Loucy (cell line): ENCODE data around the gene PLCL2.

Experiments used
- H2AFZ ChIP-seq: fragments of 200-600 bp; sonication (generic); 2 replicates; pipeline ENCODE4 v1.6.0; 2016; ENCODE audit warnings: antibody characterized with exemption, mild to moderate bottlenecking, low read length, moderate library complexity
- H3F3A ChIP-seq: fragments of 200-600 bp; 2 replicates; pipeline ENCODE4 v1.6.0; 2016; ENCODE audit warnings: antibody characterized with exemption, low read depth, mild to moderate bottlenecking
- H3K27me3 ChIP-seq: fragments of 200-600 bp; sonication (generic); 2 replicates; pipeline ENCODE4 v1.6.1; 2014; ENCODE audit warnings: low read length, mild to moderate bottlenecking; ENCODE audit not compliant: insufficient read depth, poor library complexity, severe bottlenecking
- H3K36me3 ChIP-seq: fragments of 200-600 bp; sonication (generic); 2 replicates; pipeline ENCODE4 v1.6.1; 2016; ENCODE audit warnings: low read length; ENCODE audit not compliant: insufficient read depth
- H3K4me1 ChIP-seq: fragments of 200-600 bp; sonication (generic); 2 replicates; pipeline ENCODE4 v1.5.1; 2014; ENCODE audit warnings: low read length, mild to moderate bottlenecking; ENCODE audit not compliant: insufficient read depth, poor library complexity, severe bottlenecking
- H3K4me2 ChIP-seq: fragments of 200-600 bp; sonication (generic); 2 replicates; pipeline ENCODE4 v1.6.0; 2014; ENCODE audit warnings: antibody characterized with exemption, low read length, low read depth, mild to moderate bottlenecking; ENCODE audit not compliant: poor library complexity, severe bottlenecking
- H3K4me3 ChIP-seq: fragments of 200-600 bp; sonication (generic); 2 replicates; pipeline ENCODE4 v1.5.1; 2014; ENCODE audit warnings: low read length, mild to moderate bottlenecking, mixed read lengths; ENCODE audit not compliant: poor library complexity, severe bottlenecking
- H3K79me2 ChIP-seq: fragments of 200-600 bp; sonication (generic); 2 replicates; pipeline ENCODE4 v1.6.1; 2014; ENCODE audit warnings: low read length; ENCODE audit not compliant: insufficient read depth
- H3K9ac ChIP-seq: fragments of 200-600 bp; sonication (generic); 2 replicates; pipeline ENCODE4 v1.6.0; 2014; ENCODE audit warnings: mild to moderate bottlenecking, low read depth, low read length, moderate library complexity; ENCODE audit not compliant: poor library complexity, severe bottlenecking
- H3K9me2 ChIP-seq: fragments of 200-600 bp; sonication (generic); replicated peaks from 2 replicates; pipeline ENCODE4 v1.6.1; 2016; ENCODE audit warnings: low read depth, low read length, mixed read lengths
- H3K9me3 ChIP-seq: fragments of 200-600 bp; sonication (generic); 2 replicates; pipeline ENCODE4 v1.6.1; 2014; ENCODE audit warnings: mild to moderate bottlenecking, antibody characterized with exemption, low read length, low read depth; ENCODE audit not compliant: insufficient read depth
- H4K20me1 ChIP-seq: fragments of 200-600 bp; sonication (generic); 2 replicates; pipeline ENCODE4 v1.6.0; 2014; ENCODE audit warnings: antibody characterized with exemption, low read length, mild to moderate bottlenecking; ENCODE audit not compliant: insufficient read depth, poor library complexity, severe bottlenecking
- EZH2phosphoT487 ChIP-seq: fragments of 200-600 bp; IDR thresholded peaks from 2 replicates; pipeline ENCODE4 v1.6.1; 2018; ENCODE audit warnings: antibody characterized with exemption, mild to moderate bottlenecking, moderate library complexity, borderline replicate concordance
- TF ChIP-seq, protein P1 (sequence below): fragments of 200-600 bp; sonication (generic); conservative IDR thresholded peaks from 2 replicates; pipeline ENCODE4 v1.5.1; 2014; ENCODE audit warnings: mild to moderate bottlenecking, antibody characterized with exemption, low read length

PLCL2 gene

DNA sequence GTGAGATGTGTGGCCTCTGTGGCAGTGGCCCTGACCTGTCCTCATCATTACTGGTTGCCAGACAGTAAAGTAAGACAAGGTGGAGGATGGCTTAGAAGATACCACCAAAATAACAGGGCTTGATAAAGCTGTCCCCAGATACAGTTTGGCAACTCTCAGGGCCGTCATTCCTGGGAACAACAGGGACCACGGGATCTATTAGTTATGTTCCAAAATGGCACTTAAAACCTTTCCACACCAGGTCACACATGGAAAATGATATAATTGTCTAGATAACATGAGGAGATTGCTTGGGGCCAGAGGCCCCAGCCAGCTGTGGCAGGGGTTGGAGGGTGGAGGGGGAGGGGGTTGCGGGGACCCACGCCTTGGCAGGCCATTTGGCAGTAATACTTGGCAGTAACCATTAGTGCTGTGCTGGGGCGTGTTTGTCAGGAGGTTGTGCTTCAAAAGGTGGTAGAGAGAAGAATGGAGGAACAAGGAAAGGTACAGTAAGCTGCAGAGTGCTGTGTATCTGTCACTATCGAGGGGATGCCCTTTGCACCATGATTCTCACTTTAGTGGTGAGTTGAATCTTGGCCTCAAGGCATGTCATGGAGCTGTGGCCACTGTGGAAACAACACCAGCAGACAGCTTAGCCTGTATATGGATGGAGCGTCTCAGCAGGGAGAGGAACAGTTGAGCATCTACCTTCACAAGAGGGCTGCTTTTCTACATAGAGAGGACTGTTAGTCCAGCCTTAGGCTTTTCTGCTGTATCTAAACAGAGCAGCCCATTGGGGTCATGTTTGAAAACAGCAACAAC is 14.0 kb downstream of the PLCL2 start:
- Histone ChIP-seq H2AFZ (no peak overlapping the region), H3K9me3 (no peaks in the 10 kb centered on the region), H3F3A (no peaks in the 10 kb centered on the region), H3K79me2 (peaks cover 74% of the 10 kb centered on the region), H4K20me1 (no peaks in the 10 kb centered on the region), H3K36me3 (no peaks in the 10 kb centered on the region), H3K4me3 (no peak overlapping the region), H3K4me2 (no peak overlapping the region), H3K9me2 (no peaks in the 10 kb centered on the region), H3K27me3 (no peaks in the 10 kb centered on the region), H3K4me1 (peaks cover 42% of the 10 kb centered on the region), H3K9ac (no peak overlapping the region)
- TF ChIP-seq, protein P1, sequence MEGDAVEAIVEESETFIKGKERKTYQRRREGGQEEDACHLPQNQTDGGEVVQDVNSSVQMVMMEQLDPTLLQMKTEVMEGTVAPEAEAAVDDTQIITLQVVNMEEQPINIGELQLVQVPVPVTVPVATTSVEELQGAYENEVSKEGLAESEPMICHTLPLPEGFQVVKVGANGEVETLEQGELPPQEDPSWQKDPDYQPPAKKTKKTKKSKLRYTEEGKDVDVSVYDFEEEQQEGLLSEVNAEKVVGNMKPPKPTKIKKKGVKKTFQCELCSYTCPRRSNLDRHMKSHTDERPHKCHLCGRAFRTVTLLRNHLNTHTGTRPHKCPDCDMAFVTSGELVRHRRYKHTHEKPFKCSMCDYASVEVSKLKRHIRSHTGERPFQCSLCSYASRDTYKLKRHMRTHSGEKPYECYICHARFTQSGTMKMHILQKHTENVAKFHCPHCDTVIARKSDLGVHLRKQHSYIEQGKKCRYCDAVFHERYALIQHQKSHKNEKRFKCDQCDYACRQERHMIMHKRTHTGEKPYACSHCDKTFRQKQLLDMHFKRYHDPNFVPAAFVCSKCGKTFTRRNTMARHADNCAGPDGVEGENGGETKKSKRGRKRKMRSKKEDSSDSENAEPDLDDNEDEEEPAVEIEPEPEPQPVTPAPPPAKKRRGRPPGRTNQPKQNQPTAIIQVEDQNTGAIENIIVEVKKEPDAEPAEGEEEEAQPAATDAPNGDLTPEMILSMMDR: no peak
- TF ChIP-seq EZH2phosphoT487: no peak

DNA sequence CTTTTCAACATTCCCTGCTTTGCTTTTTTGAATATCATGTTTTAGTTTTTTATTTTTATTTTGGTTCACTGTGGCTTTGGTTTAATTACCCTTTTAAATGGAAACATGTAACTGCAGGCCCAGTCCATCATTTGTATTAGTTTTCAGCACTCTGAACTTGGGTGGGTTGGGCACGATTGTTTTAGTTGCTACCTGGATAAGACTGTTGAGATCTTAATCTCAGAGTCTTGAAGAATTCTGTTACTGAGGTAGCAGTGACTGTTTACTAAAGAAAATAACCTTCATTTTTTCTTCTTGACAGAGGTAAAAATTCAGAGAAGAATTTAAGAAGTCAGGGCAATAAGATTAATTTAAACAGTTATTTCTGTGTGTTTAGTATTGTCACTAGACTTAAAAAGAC is 15.2 kb downstream of the PLCL2 start:
- Histone ChIP-seq H3K9me2 (no peaks in the 10 kb centered on the region), H2AFZ (no peak overlapping the region), H3K79me2 (peaks cover 80% of the 10 kb centered on the region), H3K4me2 (no peak overlapping the region), H3F3A (no peaks in the 10 kb centered on the region), H4K20me1 (no peaks in the 10 kb centered on the region), H3K27me3 (no peaks in the 10 kb centered on the region), H3K4me1 (peaks cover 44% of the 10 kb centered on the region), H3K9ac (no peak overlapping the region), H3K36me3 (no peaks in the 10 kb centered on the region), H3K9me3 (no peaks in the 10 kb centered on the region), H3K4me3 (no peak overlapping the region)
- TF ChIP-seq, protein P1: no peak
- TF ChIP-seq EZH2phosphoT487: no peak

DNA sequence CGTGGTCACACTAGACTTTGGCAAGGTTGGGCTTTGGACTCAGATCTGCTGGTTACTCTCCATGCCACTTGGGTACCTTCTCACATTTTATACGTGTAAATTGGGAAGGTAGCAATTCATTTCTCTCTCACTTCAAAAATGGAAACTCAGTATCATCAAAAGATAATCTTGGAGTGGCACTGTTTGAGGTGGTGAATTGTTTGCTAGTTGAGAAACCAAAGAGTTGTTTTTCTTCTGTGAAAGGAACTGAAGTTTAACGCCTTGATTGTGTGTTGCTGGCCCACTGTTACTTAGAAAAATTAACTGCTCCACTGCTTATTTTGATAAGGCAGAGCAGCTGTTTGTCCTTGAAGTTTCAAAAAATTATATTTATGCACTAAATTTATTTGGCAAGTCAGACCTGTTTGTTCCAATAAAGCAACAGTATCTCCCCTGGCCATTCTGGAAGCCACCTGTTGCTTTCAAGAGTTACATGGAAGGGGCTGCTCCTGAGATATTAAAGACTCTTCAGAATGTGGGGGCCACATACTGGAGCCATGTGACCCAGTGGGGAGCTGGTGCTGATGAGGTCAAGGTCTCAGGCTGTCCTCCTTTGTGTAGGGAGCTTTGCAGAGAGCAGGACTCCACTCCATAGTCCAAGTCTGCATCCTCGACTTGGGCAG is 16.2 kb downstream of the PLCL2 start:
- peaks cover 78% of the 10 kb centered on the region for H3K79me2 ChIP-seq
- H3K4me3 ChIP-seq: no peak overlapping the region

More for the DNA sequence above, 16.2 kb downstream of the PLCL2 start:
- Histone ChIP-seq H3K4me1 (peaks cover 51% of the 10 kb centered on the region), H3K9me3 (no peaks in the 10 kb centered on the region), H4K20me1 (no peaks in the 10 kb centered on the region), H2AFZ (no peak overlapping the region), H3K9ac (no peak overlapping the region), H3K36me3 (no peaks in the 10 kb centered on the region), H3K9me2 (no peaks in the 10 kb centered on the region), H3K4me2 (no peak overlapping the region), H3F3A (no peaks in the 10 kb centered on the region), H3K27me3 (no peaks in the 10 kb centered on the region)
- TF ChIP-seq, protein P1: no peak
- no peak for TF ChIP-seq EZH2phosphoT487
